Prostate gland (tissue), 2 donors: Measurements from ENCODE around the gene ALK. TPM values are rescaled to one million over a fixed set of nuclear protein-coding genes. Genes with fewer than 3 reads are reported as not detected.

Experiments used
- DNase-seq: peaks from one replicate; pipeline ENCODE4 v3.0.0-alpha.2; 2019; ENCODE audit warnings: low spot score
- H3K27ac ChIP-seq, 2 donors: fragments of 200-600 bp; sonication (generic); 2 replicates each; pipeline ENCODE4 v1.5.1; 2017 to 2019
- H3K27me3 ChIP-seq: fragments of 200-600 bp; sonication (generic); replicated peaks from 2 replicates; pipeline ENCODE4 v1.5.1; 2019; ENCODE audit not compliant: insufficient read depth
- H3K36me3 ChIP-seq, 2 donors: fragments of 200-600 bp; sonication (generic); 1 replicate in 1 of 2; 2 replicates in 1 of 2; pipeline versions ENCODE4 v1.5.1 to v1.8.1; 2017 to 2019
- H3K4me1 ChIP-seq: fragments of 200-600 bp; sonication (generic); replicated peaks from 2 replicates; pipeline ENCODE4 v1.5.1; 2019
- H3K4me3 ChIP-seq, 2 donors: fragments of 200-600 bp; sonication (generic); 2 replicates each; pipeline ENCODE4 v1.5.1; 2017 to 2019
- H3K9me3 ChIP-seq: fragments of 200-600 bp; sonication (generic); 2 replicates; pipeline ENCODE4 v1.5.1; 2017
- CTCF ChIP-seq, 4 experiments: fragments of 200-600 bp in 2 of 4; fragments of 450-650 bp in 2 of 4; sonication (generic) in 2 of 4; IDR thresholded peaks; 1 replicate in 3 of 4; 2 replicates in 1 of 4; pipeline ENCODE4 v1.5.1; 2016 to 2019; ENCODE audit warnings: antibody characterized with exemption in 4 of 4, mild to moderate bottlenecking in 2 of 4, moderate library complexity in 2 of 4
- POLR2A ChIP-seq: fragments of 450-650 bp; IDR thresholded peaks from one replicate; pipeline ENCODE4 v1.6.1; 2016; ENCODE audit warnings: antibody characterized with exemption, mild to moderate bottlenecking
- POLR2AphosphoS5 ChIP-seq: sonication (generic); formaldehyde crosslinking; IDR thresholded peaks from one replicate; pipeline ENCODE4 v1.6.1; 2017; ENCODE audit warnings: antibody characterized with exemption
- WGBS: methylation state at CpG from one replicate; pipeline ENCODE4 v1.1.5; 2018; 5-methylcytosine and 5-hydroxymethylcytosine counted together
- intact Hi-C: fragments of 100-400 bp; cut with DNase I; formaldehyde crosslinking; loops from one replicate; pipeline ENCODE4 v1.14.2; 2022
- total RNA-seq, 2 donors: library from RNA; depleted of rRNA; stranded (reverse); fragments of >200 nt; gene quantifications; one replicate each; pipeline ENCODE4 v1.1.0, GENCODE V29; 2016

The ALK gene
- total RNA-seq, 2 donors from 2014 or later, result 0.14 to 1.2 TPM

GRCh38 chr2:29850794-29851193, 70.6 kb downstream of the ALK start:
- 85% methylated on average over 7 of the region's 7 CpGs for WGBS
- Histone ChIP-seq H3K27ac (no peak overlapping the region), H3K4me1 (no peaks in the 10 kb centered on the region), H3K9me3 (no peaks in the 10 kb centered on the region), H3K36me3 (no peaks in the 10 kb centered on the region), H3K4me3 (no peak overlapping the region), H3K27me3 (no peaks in the 10 kb centered on the region)
- no peak for DNase-seq
- intact Hi-C loops, result no loop called here
- TF ChIP-seq POLR2AphosphoS5, result no peak
- TF ChIP-seq CTCF (IDR thresholded peaks at IDR 0.05), result no peak
- TF ChIP-seq POLR2A, result no peak

GRCh38 chr2:29848566-29849310, 72.6 kb downstream of the ALK start:
- DNase-seq, result no peak
- 61% methylated on average over 12 of the region's 12 CpGs for WGBS
- TF ChIP-seq POLR2A (no peak), POLR2AphosphoS5 (no peak), CTCF (IDR thresholded peaks at IDR 0.05) (no peak)
- no peaks in the 10 kb centered on the region for H3K27me3 ChIP-seq
- no peak overlapping the region for H3K27ac ChIP-seq
- no peaks in the 10 kb centered on the region for H3K4me1 ChIP-seq
- H3K36me3 ChIP-seq, result no peaks in the 10 kb centered on the region
- intact Hi-C loops, result loop anchor here (10.0 kb wide), 3 partner anchors 554 to 894 kb away; no protein-coding TSS in a partner anchor
- no peak overlapping the region for H3K4me3 ChIP-seq
- H3K9me3 ChIP-seq, result no peaks in the 10 kb centered on the region

GRCh38 chr2:29847886-29848285, 73.5 kb downstream of the ALK start:
- DNase-seq, result no peak
- TF ChIP-seq POLR2AphosphoS5, result no peak
- no peak for TF ChIP-seq POLR2A
- no peak for TF ChIP-seq CTCF (IDR thresholded peaks at IDR 0.05)
- no peaks in the 10 kb centered on the region for H3K27me3 ChIP-seq
- H3K36me3 ChIP-seq, result no peaks in the 10 kb centered on the region
- H3K27ac ChIP-seq, result no peak overlapping the region
- H3K4me1 ChIP-seq, result no peaks in the 10 kb centered on the region
- H3K9me3 ChIP-seq, result no peaks in the 10 kb centered on the region
- WGBS, result 63% methylated on average over 6 of the region's 6 CpGs
- H3K4me3 ChIP-seq, result no peak overlapping the region
- intact Hi-C loops, result loop anchor here (10.0 kb wide), 3 partner anchors 553 to 893 kb away; no protein-coding TSS in a partner anchor

- Histone ChIP-seq H3K36me3 (no peaks in the 10 kb centered on the region), H3K4me1 (no peaks in the 10 kb centered on the region), H3K27me3 (no peaks in the 10 kb centered on the region), H3K9me3 (no peaks in the 10 kb centered on the region), H3K27ac (no peak overlapping the region), H3K4me3 (no peak overlapping the region)
- intact Hi-C loops, result loop anchor here (10.0 kb wide), 3 partner anchors 550 to 890 kb away; no protein-coding TSS in a partner anchor
- DNase-seq, result no peak
- 85% methylated on average over 3 of the region's 3 CpGs for WGBS
- no peak for TF ChIP-seq CTCF (IDR thresholded peaks at IDR 0.05)
These were observed 76.6 kb downstream of the ALK start for GRCh38 chr2:29844713-29845326.
